Naive thymus-derived CD4-positive, alpha-beta T cell (primary cell): ENCODE results near the gene TRPC6. TPM values are rescaled to one million over a fixed set of nuclear protein-coding genes. Genes with fewer than 3 reads are reported as not detected.

ENCODE experiments used
- ATAC-seq: fragments of 150-1000 bp; cut with Tn5 transposase; 2 replicates; pipeline ENCODE4 v1.10.0; 2021; ENCODE audit warnings: mild to moderate bottlenecking, moderate library complexity
- CTCF ChIA-PET: fragments of 350-600 bp; sonication (Branson Sonifier 250); formaldehyde crosslinking; loops from one replicate; lab custom pipeline; 2021; ENCODE audit warnings: antibody characterized with exemption; lab: Charles Lee
- POLR2A ChIA-PET: fragments of 350-600 bp; sonication (Branson Sonifier 250); formaldehyde crosslinking; loops from one replicate; lab custom pipeline; 2021; ENCODE audit warnings: antibody characterized with exemption, inconsistent platforms; lab: Charles Lee
- DNase-seq, 9 donors: peaks; one replicate each; pipeline versions ENCODE4 v3.0.0 to v3.0.0-alpha.2; 2020 to 2022; ENCODE audit warnings: mixed read lengths in 1 of 9
- H3K27ac ChIP-seq: one replicate; pipeline ENCODE4 v1.7.0; 2013; ENCODE audit warnings: mild to moderate bottlenecking, low read depth, low read length, moderate library complexity
- H3K27me3 ChIP-seq, 2 donors: one replicate each; pipeline ENCODE4 v1.7.0; 2013; ENCODE audit warnings: low read length in 2 of 2, mild to moderate bottlenecking in 2 of 2, moderate library complexity in 2 of 2; ENCODE audit not compliant: control insufficient read depth in 2 of 2, insufficient read depth in 2 of 2
- H3K36me3 ChIP-seq, 3 experiments: 1 replicate in 2 of 3; 2 replicates in 1 of 3; pipeline ENCODE4 v1.7.0; 2013; ENCODE audit warnings: low read length in 3 of 3, mild to moderate bottlenecking in 3 of 3, moderate library complexity in 1 of 3; ENCODE audit not compliant: insufficient read depth in 3 of 3, control insufficient read depth in 2 of 3
- H3K4me1 ChIP-seq, 2 donors: one replicate each; pipeline ENCODE4 v1.7.0; 2013; ENCODE audit warnings: low read length in 2 of 2, mild to moderate bottlenecking in 2 of 2, moderate library complexity in 1 of 2; ENCODE audit not compliant: control insufficient read depth in 2 of 2, insufficient read depth in 2 of 2
- H3K4me3 ChIP-seq: 2 replicates; pipeline ENCODE4 v1.7.0; 2013; ENCODE audit warnings: mild to moderate bottlenecking, low read length
- H3K9me3 ChIP-seq, 3 experiments: 1 replicate in 2 of 3; 2 replicates in 1 of 3; pipeline ENCODE4 v1.7.0; 2013; ENCODE audit warnings: low read length in 3 of 3; ENCODE audit not compliant: control insufficient read depth in 2 of 3
- H3K27ac Mint-ChIP-seq, 9 donors: one replicate each; pipeline ENCODE4 v1.8.0; 2020 to 2022; ENCODE audit warnings: mixed read lengths in 9 of 9, mild to moderate bottlenecking in 8 of 9, moderate library complexity in 5 of 9, inconsistent platforms in 2 of 9
- H3K27me3 Mint-ChIP-seq, 5 donors: one replicate each; pipeline ENCODE4 v1.8.0; 2021 to 2022; ENCODE audit warnings: mixed read lengths in 5 of 5, mild to moderate bottlenecking in 1 of 5
- H3K36me3 Mint-ChIP-seq, 5 donors: one replicate each; pipeline ENCODE4 v1.8.0; 2020 to 2022; ENCODE audit warnings: mixed read lengths in 5 of 5, mild to moderate bottlenecking in 3 of 5, inconsistent platforms in 1 of 5
- H3K4me1 Mint-ChIP-seq, 7 donors: one replicate each; pipeline ENCODE4 v1.8.0; 2020 to 2022; ENCODE audit warnings: mixed read lengths in 7 of 7, mild to moderate bottlenecking in 3 of 7, inconsistent platforms in 1 of 7
- H3K4me3 Mint-ChIP-seq, 10 donors: one replicate each; pipeline ENCODE4 v1.8.0; 2020 to 2022; ENCODE audit warnings: mild to moderate bottlenecking in 10 of 10, mixed read lengths in 10 of 10, moderate library complexity in 6 of 10, inconsistent platforms in 2 of 10
- H3K9me3 Mint-ChIP-seq, 11 donors: one replicate each; pipeline ENCODE4 v1.8.0; 2020 to 2022; ENCODE audit warnings: mixed read lengths in 11 of 11, mild to moderate bottlenecking in 4 of 11, inconsistent platforms in 1 of 11, moderate library complexity in 1 of 11
- intact Hi-C, 2 donors: fragments of 100-400 bp; cut with micrococcal nuclease; formaldehyde crosslinking; loops; one replicate each; pipeline ENCODE4 v1.15.1; 2023
- polyA plus RNA-seq, 2 donors: library from polyadenylated mRNA; unstranded; fragments of 300-500 nt; fragmentation: Illumina TruSeq; gene quantifications; one replicate each; pipeline ENCODE4 v1.2.3, GENCODE V29; 2021
- total RNA-seq, 6 experiments: library from RNA in 5 of 6; stranded (reverse) in 5 of 6; gene quantifications; 1 replicate in 5 of 6; 2 replicates in 1 of 6; pipeline ENCODE4 v1.2.3 and lab custom pipeline; 2021 to 2026

The TRPC6 gene
- total RNA-seq (not detected), polyA plus RNA-seq (not detected), total RNA-seq (lab: John Stamatoyannopoulos, UW) (0.54 reads per million)

DNA sequence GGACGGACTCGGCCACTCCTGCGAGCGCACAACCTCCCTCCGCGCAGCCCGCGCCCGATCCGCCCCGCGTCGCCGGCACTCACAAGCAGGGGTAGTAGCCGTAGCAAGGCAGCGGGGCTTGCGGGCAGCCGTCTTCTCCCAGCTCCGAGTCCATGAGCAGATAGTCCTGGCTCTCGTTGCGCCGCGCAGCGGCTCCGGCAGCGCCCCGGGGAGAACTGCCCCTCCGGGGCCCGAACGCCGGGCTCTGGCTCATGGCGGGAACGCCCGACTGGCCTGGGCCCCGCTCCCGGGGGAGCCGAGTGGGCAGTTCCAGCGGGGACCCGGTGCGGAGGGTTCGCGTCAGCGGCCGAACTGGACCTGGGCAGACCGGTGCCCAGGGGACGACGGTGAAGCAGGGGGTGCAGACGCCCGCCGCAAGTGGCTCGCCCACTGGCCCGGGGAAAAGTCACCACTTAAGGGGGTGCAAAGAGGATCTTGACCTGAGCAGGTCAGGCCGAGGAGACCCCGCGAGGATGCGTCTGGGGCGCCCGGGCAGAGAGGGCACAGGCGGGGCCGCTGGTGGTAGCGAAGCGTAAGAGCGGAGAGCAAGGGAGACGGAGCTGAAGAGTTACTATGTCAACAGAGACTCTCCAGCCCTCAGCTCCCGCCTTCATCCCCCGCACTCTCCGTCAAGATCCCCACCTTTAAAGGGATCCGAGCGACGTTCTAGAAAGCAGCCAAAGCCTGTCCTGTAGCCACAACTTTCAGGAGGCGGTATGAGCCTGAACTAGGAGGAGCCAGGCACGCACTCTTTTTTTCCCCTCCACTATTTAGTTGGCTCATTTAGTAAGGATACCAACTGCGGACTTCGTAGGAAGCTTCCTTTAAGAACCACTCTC lies at the start of gene TRPC6:
TSS of gene TRPC6 (minus strand) at position 757 of the 878 bp plus-strand sequence. CDS start at position 253, 504 bp downstream.
- Histone ChIP-seq H3K4me1 (no peaks in the 10 kb centered on the region), H3K4me3 (no peak within 1 kb of the TSS), H3K36me3 (no peaks in the 10 kb centered on the region), H3K27ac (no peak within 1 kb of the TSS), H3K27me3 (no peaks in the 10 kb centered on the region), H3K9me3 (no peaks in the 10 kb centered on the region)
- POLR2A ChIA-PET, result no interaction called here
- CTCF ChIA-PET, result no interaction called here
- DNase-seq, result no peak
- H3K4me1 Mint-ChIP-seq, result no peaks in the 10 kb centered on the region
- ATAC-seq, result no peak
- peaks cover 0 to 7% (median 0%) of the 10 kb centered on the region in 5 donors for H3K36me3 Mint-ChIP-seq
- H3K4me3 Mint-ChIP-seq, result no peak within 1 kb of the TSS
- no peak within 1 kb of the TSS for H3K27ac Mint-ChIP-seq
- H3K9me3 Mint-ChIP-seq, result peaks cover 0 to 16% (median 7%) of the 10 kb centered on the region in 11 donors
- intact Hi-C loops, result no loop called here
- peaks cover 17 to 30% (median 25%) of the 10 kb centered on the region in 5 donors for H3K27me3 Mint-ChIP-seq

GRCh38 chr11:101620026-101620425 lies 36.2 kb upstream of the TRPC6 start:
- Histone ChIP-seq H3K4me1 (no peaks in the 10 kb centered on the region), H3K36me3 (no peaks in the 10 kb centered on the region), H3K4me3 (no peak overlapping the region), H3K27ac (no peak overlapping the region), H3K9me3 (no peaks in the 10 kb centered on the region), H3K27me3 (no peaks in the 10 kb centered on the region)
- intact Hi-C loops, result no loop called here
- ATAC-seq (no peak), DNase-seq (no peak)
- ChIA-PET POLR2A (no interaction called here), CTCF (no interaction called here)
- Mint-ChIP-seq H3K4me3 (no peak overlapping the region), H3K36me3 (no peaks in the 10 kb centered on the region), H3K9me3 (peaks cover 0 to 6% (median 0%) of the 10 kb centered on the region in 11 donors), H3K4me1 (no peaks in the 10 kb centered on the region), H3K27ac (no peak overlapping the region), H3K27me3 (no peaks in the 10 kb centered on the region)

GRCh38 chr11:101618709-101619108 lies 34.9 kb upstream of the TRPC6 start:
- intact Hi-C loops, result no loop called here
- no peaks in the 10 kb centered on the region for H3K36me3 ChIP-seq
- ChIA-PET POLR2A (no interaction called here), CTCF (no interaction called here)
- no peaks in the 10 kb centered on the region for H3K4me1 Mint-ChIP-seq
- H3K27ac ChIP-seq, result no peak overlapping the region
- H3K36me3 Mint-ChIP-seq, result no peaks in the 10 kb centered on the region
- H3K9me3 ChIP-seq, result no peaks in the 10 kb centered on the region
- no peaks in the 10 kb centered on the region for H3K27me3 ChIP-seq
- no peak overlapping the region for H3K4me3 Mint-ChIP-seq
- no peak overlapping the region for H3K4me3 ChIP-seq
- DNase-seq, result no peak
- no peaks in the 10 kb centered on the region for H3K27me3 Mint-ChIP-seq
- H3K9me3 Mint-ChIP-seq, result peaks cover 0 to 6% (median 0%) of the 10 kb centered on the region in 11 donors
- no peak overlapping the region for H3K27ac Mint-ChIP-seq
- ATAC-seq, result no peak
- no peaks in the 10 kb centered on the region for H3K4me1 ChIP-seq

- H3K27ac Mint-ChIP-seq, result no peak overlapping the region
- DNase-seq (no peak), ATAC-seq (no peak)
- Histone ChIP-seq H3K27me3 (no peaks in the 10 kb centered on the region), H3K4me1 (no peaks in the 10 kb centered on the region), H3K36me3 (no peaks in the 10 kb centered on the region), H3K4me3 (no peak overlapping the region), H3K27ac (no peak overlapping the region), H3K9me3 (no peaks in the 10 kb centered on the region)
- H3K36me3 Mint-ChIP-seq, result no peaks in the 10 kb centered on the region
- H3K27me3 Mint-ChIP-seq, result no peaks in the 10 kb centered on the region
- intact Hi-C loops, result no loop called here
- ChIA-PET CTCF (no interaction called here), POLR2A (no interaction called here)
- H3K9me3 Mint-ChIP-seq, result peaks cover 0 to 8% (median 0%) of the 10 kb centered on the region in 11 donors
- H3K4me1 Mint-ChIP-seq, result no peaks in the 10 kb centered on the region
- no peak overlapping the region for H3K4me3 Mint-ChIP-seq
Measured at GRCh38 chr11:101617735-101618332, 34.0 kb upstream of the TRPC6 start.

DNA sequence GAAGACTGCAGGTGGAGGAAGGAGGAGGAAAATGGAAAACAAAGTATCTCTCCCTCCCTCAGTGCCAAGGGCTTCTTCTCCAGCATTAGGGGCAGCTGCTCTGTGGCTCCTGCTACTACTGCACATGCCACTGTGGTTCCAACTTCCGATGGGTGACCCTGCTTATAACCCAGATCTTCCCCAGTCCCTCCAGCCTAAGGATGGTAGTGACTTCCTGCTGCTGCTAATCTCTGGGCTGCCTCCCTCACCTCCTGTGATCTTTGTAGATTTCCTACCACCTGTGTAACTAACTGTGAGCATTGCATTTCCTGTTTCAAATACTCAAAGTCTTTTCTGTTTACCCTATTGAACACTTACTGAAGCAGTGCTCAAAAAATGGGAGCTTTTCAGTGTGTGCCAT lies 28.7 kb upstream of the TRPC6 start:
- intact Hi-C loops, result no loop called here
- no peak overlapping the region for H3K4me3 Mint-ChIP-seq
- Histone ChIP-seq H3K36me3 (no peaks in the 10 kb centered on the region), H3K9me3 (no peaks in the 10 kb centered on the region), H3K4me1 (no peaks in the 10 kb centered on the region), H3K4me3 (no peak overlapping the region), H3K27me3 (no peaks in the 10 kb centered on the region), H3K27ac (no peak overlapping the region)
- DNase-seq (no peak), ATAC-seq (no peak)
- peaks cover 0 to 6% (median 0%) of the 10 kb centered on the region in 11 donors for H3K9me3 Mint-ChIP-seq
- H3K27ac Mint-ChIP-seq, result peak overlapping the region in 1 of 9 donors; percentile 41
- H3K27me3 Mint-ChIP-seq, result peaks cover 0 to 4% (median 0%) of the 10 kb centered on the region in 5 donors
- H3K4me1 Mint-ChIP-seq, result no peaks in the 10 kb centered on the region
- H3K36me3 Mint-ChIP-seq, result no peaks in the 10 kb centered on the region
- CTCF ChIA-PET, result no interaction called here
- POLR2A ChIA-PET, result no interaction called here

GRCh38 chr11:101600924-101601323 lies 17.1 kb upstream of the TRPC6 start:
- Histone ChIP-seq H3K4me1 (no peaks in the 10 kb centered on the region), H3K4me3 (no peak overlapping the region), H3K36me3 (no peaks in the 10 kb centered on the region), H3K9me3 (no peaks in the 10 kb centered on the region), H3K27ac (no peak overlapping the region), H3K27me3 (no peaks in the 10 kb centered on the region)
- ChIA-PET CTCF (no interaction called here), POLR2A (no interaction called here)
- Mint-ChIP-seq H3K27ac (no peak overlapping the region), H3K36me3 (no peaks in the 10 kb centered on the region), H3K27me3 (no peaks in the 10 kb centered on the region), H3K4me3 (no peak overlapping the region), H3K4me1 (no peaks in the 10 kb centered on the region), H3K9me3 (peaks cover 0 to 5% (median 0%) of the 10 kb centered on the region in 11 donors)
- ATAC-seq (no peak), DNase-seq (no peak)
- intact Hi-C loops, result no loop called here
